PC-3 (cell line): ENCODE data around the gene UNC13A. TPM values are rescaled to one million over a fixed set of nuclear protein-coding genes. Genes with fewer than 3 reads are reported as not detected.
A peak's percentile ranks its signal among the peaks of the same experiment; 100 is the strongest.

Source experiments
- ATAC-seq: fragments of 200-7000 bp; cut with Tn5 transposase; 2 replicates; pipeline ENCODE4 v1.9.1; 2020; ENCODE audit warnings: mild to moderate bottlenecking, moderate library complexity
- BruUV-seq: library from RNA; stranded (reverse); fragments of 400-500 nt; replicated peaks from 2 replicates; lab custom pipeline; 2021; lab: Mats Ljungman, UMichigan
- CTCF ChIA-PET: fragments of 300-600 bp; sonication (Branson Sonifier 250); formaldehyde crosslinking; loops from one replicate; lab custom pipeline; 2022; ENCODE audit warnings: antibody characterized with exemption; lab: Charles Lee
- POLR2A ChIA-PET: fragments of 300-600 bp; sonication (Branson Sonifier 250); formaldehyde crosslinking; loops from one replicate; lab custom pipeline; 2022; ENCODE audit warnings: antibody characterized with exemption; ENCODE audit not compliant: unreplicated experiment; lab: Charles Lee
- DNase-seq: peaks from one replicate; pipeline ENCODE4 v3.0.0-alpha.2; 2015
- H2AFZ ChIP-seq: fragments of 300-600 bp; sonication (generic); 2 replicates; pipeline ENCODE4 v1.6.0; 2016; ENCODE audit warnings: antibody characterized with exemption, low read length
- H3F3A ChIP-seq: fragments of 300-600 bp; sonication (generic); one replicate; pipeline ENCODE4 v1.6.0; 2017; ENCODE audit warnings: antibody characterized with exemption, low read length, control low read depth, mild to moderate bottlenecking; ENCODE audit not compliant: unreplicated experiment
- H3K27ac ChIP-seq: fragments of 300-600 bp; sonication (generic); 2 replicates; pipeline ENCODE4 v1.5.1; 2016; ENCODE audit warnings: mild to moderate bottlenecking, low read length
- H3K27me3 ChIP-seq: fragments of 300-600 bp; sonication (generic); 2 replicates; pipeline ENCODE4 v1.6.1; 2016; ENCODE audit warnings: low read length, mixed read lengths
- H3K36me3 ChIP-seq: fragments of 300-600 bp; sonication (generic); 2 replicates; pipeline ENCODE4 v1.6.1; 2016; ENCODE audit warnings: low read depth, mixed run types, low read length, mixed read lengths
- H3K4me1 ChIP-seq: fragments of 300-600 bp; sonication (generic); 2 replicates; pipeline ENCODE4 v1.5.1; 2016; ENCODE audit warnings: low read length; ENCODE audit not compliant: insufficient read depth
- H3K4me2 ChIP-seq: fragments of 300-600 bp; sonication (generic); 2 replicates; pipeline ENCODE4 v1.6.0; 2016; ENCODE audit warnings: low read length
- H3K4me3 ChIP-seq: fragments of 300-600 bp; sonication (generic); 2 replicates; pipeline ENCODE4 v1.5.1; 2016; ENCODE audit warnings: mild to moderate bottlenecking, low read length, mixed read lengths
- H3K79me2 ChIP-seq: fragments of 300-600 bp; sonication (generic); 2 replicates; pipeline ENCODE4 v1.6.1; 2017; ENCODE audit warnings: low read length, mixed read lengths
- H3K9ac ChIP-seq: fragments of 300-600 bp; sonication (generic); 2 replicates; pipeline ENCODE4 v1.6.0; 2016; ENCODE audit warnings: mild to moderate bottlenecking, low read length
- H3K9me2 ChIP-seq: fragments of 300-600 bp; sonication (generic); replicated peaks from 2 replicates; pipeline ENCODE4 v1.6.1; 2016; ENCODE audit warnings: mixed run types, low read length, mixed read lengths
- H3K9me3 ChIP-seq: fragments of 300-600 bp; sonication (generic); 2 replicates; pipeline ENCODE4 v1.6.1; 2016; ENCODE audit warnings: low read length, mixed read lengths
- H4K20me1 ChIP-seq: fragments of 300-600 bp; sonication (generic); 2 replicates; pipeline ENCODE4 v1.6.1; 2016; ENCODE audit warnings: low read length, mixed read lengths
- EZH2 ChIP-seq: fragments of 300-600 bp; sonication (generic); IDR thresholded peaks from one replicate; pipeline ENCODE4 v1.6.1; 2017; ENCODE audit warnings: antibody characterized with exemption, mild to moderate bottlenecking, low read length; ENCODE audit not compliant: unreplicated experiment
- EZH2phosphoT487 ChIP-seq: fragments of 300-600 bp; sonication (generic); IDR thresholded peaks from 2 replicates; pipeline ENCODE4 v1.6.1; 2018; ENCODE audit warnings: mild to moderate bottlenecking, antibody characterized with exemption, low read length, borderline replicate concordance
- intact Hi-C: fragments of 100-400 bp; cut with micrococcal nuclease; formaldehyde crosslinking; loops from 2 replicates; pipeline ENCODE4 v1.9.0; 2023
- total RNA-seq: library from RNA; depleted of rRNA; stranded (reverse); fragments of >200 nt; gene quantifications from 2 replicates; pipeline ENCODE4 v1.2.3, GENCODE V29; 2014
- TF ChIP-seq, protein P1 (sequence below): fragments of 300-600 bp; sonication (generic); conservative IDR thresholded peaks from 2 replicates; pipeline ENCODE4 v1.5.1; 2017; ENCODE audit warnings: antibody characterized with exemption, low read depth, mild to moderate bottlenecking, low read length

UNC13A gene
- total RNA-seq, 1 experiment from 2014 or later, result not detected

DNA sequence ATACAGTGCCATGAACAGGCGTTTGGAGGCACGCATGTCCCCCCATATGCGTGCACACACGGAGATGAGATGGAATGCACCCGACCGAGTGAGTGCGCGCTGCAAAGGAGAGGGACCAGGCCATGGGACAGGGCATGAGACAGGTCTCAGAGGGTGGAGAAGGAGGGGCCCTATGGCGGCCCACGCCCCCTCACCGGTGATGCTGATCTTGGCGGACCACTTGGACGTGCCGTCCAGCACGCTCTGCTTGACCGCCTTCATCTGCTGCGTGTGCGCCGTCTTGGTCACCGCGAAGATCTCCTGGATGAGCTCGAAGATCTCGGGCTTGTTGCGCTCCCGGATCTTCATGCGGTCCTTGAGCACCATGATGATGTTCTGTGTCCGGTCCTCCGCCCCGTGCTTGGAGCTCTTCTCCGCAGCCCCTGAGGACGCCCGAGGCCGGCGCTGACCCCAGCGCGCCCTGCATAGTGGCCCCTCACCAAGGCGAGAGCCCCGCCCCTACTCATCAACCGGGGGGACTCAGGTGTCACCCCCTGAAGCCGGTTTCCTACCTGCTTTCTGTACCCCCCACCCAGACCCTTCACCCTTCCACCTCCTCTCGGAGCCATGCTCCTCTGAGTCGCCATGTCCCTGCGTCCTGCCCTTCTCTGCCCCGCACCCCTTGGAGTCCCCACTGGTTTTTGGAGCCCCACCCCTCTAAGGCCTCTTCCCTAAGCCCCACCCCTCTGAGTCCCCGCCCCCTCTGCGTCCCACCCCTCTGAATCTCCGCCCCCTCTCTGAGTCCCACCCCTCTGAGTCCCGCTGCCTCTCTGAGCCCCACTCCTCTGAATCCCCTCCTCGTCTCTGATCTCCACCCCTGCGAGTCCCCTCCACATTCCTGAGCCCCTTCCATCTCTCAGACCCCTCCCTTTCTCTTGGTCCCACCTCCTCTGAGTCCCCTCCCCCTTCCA is 40.8 kb downstream of the UNC13A start:
- H3K4me1 ChIP-seq, result no peaks in the 10 kb centered on the region
- DNase-seq, result no peak
- no peaks in the 10 kb centered on the region for H3K9me2 ChIP-seq
- H2AFZ ChIP-seq, result no peak overlapping the region
- H3F3A ChIP-seq, result no peaks in the 10 kb centered on the region
- H4K20me1 ChIP-seq, result no peaks in the 10 kb centered on the region
- H3K9ac ChIP-seq, result no peak overlapping the region
- no peak for ATAC-seq
- no peaks in the 10 kb centered on the region for H3K27me3 ChIP-seq
- H3K36me3 ChIP-seq, result no peaks in the 10 kb centered on the region
- intact Hi-C loops, result no loop called here
- no peaks in the 10 kb centered on the region for H3K79me2 ChIP-seq
- TF ChIP-seq, protein P1, sequence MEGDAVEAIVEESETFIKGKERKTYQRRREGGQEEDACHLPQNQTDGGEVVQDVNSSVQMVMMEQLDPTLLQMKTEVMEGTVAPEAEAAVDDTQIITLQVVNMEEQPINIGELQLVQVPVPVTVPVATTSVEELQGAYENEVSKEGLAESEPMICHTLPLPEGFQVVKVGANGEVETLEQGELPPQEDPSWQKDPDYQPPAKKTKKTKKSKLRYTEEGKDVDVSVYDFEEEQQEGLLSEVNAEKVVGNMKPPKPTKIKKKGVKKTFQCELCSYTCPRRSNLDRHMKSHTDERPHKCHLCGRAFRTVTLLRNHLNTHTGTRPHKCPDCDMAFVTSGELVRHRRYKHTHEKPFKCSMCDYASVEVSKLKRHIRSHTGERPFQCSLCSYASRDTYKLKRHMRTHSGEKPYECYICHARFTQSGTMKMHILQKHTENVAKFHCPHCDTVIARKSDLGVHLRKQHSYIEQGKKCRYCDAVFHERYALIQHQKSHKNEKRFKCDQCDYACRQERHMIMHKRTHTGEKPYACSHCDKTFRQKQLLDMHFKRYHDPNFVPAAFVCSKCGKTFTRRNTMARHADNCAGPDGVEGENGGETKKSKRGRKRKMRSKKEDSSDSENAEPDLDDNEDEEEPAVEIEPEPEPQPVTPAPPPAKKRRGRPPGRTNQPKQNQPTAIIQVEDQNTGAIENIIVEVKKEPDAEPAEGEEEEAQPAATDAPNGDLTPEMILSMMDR, result no peak
- no peak for TF ChIP-seq EZH2
- TF ChIP-seq EZH2phosphoT487, result no peak
- no peak overlapping the region for H3K4me3 ChIP-seq
- ChIA-PET CTCF (no interaction called here), POLR2A (no interaction called here)
- BruUV-seq, result no TSS peak
- H3K9me3 ChIP-seq, result no peaks in the 10 kb centered on the region
- H3K4me2 ChIP-seq, result no peak overlapping the region
- no peak overlapping the region for H3K27ac ChIP-seq

- ChIA-PET POLR2A (no interaction called here), CTCF (no interaction called here)
- intact Hi-C loops, result no loop called here
- TF ChIP-seq, protein P1, result 0 out of 2 replicates have a peak, but pooled peaks have one; percentile 23
- TF ChIP-seq EZH2, result no peak
- no peak for TF ChIP-seq EZH2phosphoT487
- Histone ChIP-seq H3K4me1 (no peaks in the 10 kb centered on the region), H3K79me2 (no peaks in the 10 kb centered on the region), H3K27ac (no peak overlapping the region), H3K36me3 (no peaks in the 10 kb centered on the region), H3K9me2 (no peaks in the 10 kb centered on the region), H3K27me3 (no peaks in the 10 kb centered on the region), H3K9ac (no peak overlapping the region), H4K20me1 (no peaks in the 10 kb centered on the region), H3K9me3 (no peaks in the 10 kb centered on the region), H3F3A (no peaks in the 10 kb centered on the region), H2AFZ (no peak overlapping the region), H3K4me2 (no peak overlapping the region), H3K4me3 (no peak overlapping the region)
- ATAC-seq, result no peak
- BruUV-seq, result no TSS peak
- no peak for DNase-seq
These were observed 41.7 kb downstream of the UNC13A start for GRCh38 chr19:17646441-17646840.

DNA sequence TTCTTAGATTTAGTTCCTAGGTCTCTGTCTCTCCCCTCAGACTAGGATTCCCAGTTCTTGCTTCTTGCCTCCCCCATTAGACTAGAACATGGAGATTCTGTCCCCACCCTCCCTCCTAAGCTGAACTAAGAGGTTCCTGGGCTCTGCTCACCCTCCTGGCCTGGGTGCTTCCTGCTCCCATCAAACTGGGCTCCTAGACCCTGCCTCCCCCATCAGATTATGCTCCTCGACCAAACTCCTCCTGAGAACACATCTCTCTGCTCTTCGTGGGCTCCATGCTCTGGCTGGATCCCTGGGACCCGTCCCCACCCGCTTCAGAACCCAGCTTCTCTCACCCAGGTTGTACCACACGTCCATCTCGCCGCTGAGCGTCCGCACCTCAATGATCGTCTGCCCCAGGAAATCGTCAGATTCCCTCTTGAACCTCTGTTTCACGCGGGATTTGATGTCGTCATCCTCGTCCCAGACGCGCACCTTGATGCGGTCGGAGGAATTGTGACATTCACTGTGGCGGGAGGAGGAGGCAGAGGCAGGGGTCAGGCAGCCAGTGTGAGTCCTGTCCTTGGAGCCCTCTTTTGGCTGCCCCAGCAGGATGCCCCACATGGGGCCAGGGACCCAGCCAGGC is 42.7 kb downstream of the UNC13A start:
- Histone ChIP-seq H3K9ac (no peak overlapping the region), H3K4me1 (no peaks in the 10 kb centered on the region), H3K27ac (no peak overlapping the region), H3K36me3 (no peaks in the 10 kb centered on the region), H2AFZ (no peak overlapping the region), H3K4me2 (no peak overlapping the region), H3K9me3 (no peaks in the 10 kb centered on the region), H3K4me3 (no peak overlapping the region), H3K27me3 (no peaks in the 10 kb centered on the region), H3F3A (no peaks in the 10 kb centered on the region), H4K20me1 (no peaks in the 10 kb centered on the region), H3K79me2 (no peaks in the 10 kb centered on the region), H3K9me2 (no peaks in the 10 kb centered on the region)
- intact Hi-C loops, result no loop called here
- ATAC-seq, result no peak
- BruUV-seq, result no TSS peak
- POLR2A ChIA-PET, result no interaction called here
- TF ChIP-seq, protein P1, result no peak
- no peak for TF ChIP-seq EZH2
- TF ChIP-seq EZH2phosphoT487, result no peak
- CTCF ChIA-PET, result no interaction called here
- DNase-seq, result no peak
